ENCODE measurements around the gene LIME1.

DNA sequence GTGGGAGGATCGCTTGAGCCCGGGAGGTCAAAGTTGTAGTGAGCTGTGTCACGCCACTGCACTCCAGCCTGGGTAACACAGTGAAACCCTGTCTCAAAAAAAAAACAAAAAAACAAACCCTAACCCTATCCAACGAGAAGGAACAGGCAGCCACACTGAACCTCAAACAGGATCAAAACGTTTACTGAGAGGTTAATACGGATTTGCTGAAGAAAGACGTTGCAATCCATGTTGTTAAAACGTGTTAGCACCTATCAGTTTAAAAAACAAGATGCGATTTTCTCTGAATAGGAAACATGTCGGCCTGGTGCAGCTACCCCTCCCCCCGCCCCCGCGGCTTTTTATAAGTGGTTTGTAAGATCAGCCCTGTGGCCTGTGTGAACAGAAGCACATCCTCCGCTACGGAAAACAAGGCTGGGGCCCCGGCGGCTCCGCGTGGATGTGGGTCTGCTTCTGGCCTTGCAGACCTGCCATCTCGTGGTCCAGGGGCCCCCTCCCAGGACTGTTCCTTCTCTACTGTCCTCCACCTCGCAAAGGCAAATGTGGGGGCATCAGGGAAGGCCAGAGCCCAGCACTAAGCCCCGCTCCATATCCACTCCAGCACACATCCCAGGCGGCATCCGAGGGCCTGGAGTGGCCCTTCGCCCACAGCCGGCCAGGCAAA is 14.5 kb downstream of the LIME1 start:
- TF ChIP-seq, protein P1, sequence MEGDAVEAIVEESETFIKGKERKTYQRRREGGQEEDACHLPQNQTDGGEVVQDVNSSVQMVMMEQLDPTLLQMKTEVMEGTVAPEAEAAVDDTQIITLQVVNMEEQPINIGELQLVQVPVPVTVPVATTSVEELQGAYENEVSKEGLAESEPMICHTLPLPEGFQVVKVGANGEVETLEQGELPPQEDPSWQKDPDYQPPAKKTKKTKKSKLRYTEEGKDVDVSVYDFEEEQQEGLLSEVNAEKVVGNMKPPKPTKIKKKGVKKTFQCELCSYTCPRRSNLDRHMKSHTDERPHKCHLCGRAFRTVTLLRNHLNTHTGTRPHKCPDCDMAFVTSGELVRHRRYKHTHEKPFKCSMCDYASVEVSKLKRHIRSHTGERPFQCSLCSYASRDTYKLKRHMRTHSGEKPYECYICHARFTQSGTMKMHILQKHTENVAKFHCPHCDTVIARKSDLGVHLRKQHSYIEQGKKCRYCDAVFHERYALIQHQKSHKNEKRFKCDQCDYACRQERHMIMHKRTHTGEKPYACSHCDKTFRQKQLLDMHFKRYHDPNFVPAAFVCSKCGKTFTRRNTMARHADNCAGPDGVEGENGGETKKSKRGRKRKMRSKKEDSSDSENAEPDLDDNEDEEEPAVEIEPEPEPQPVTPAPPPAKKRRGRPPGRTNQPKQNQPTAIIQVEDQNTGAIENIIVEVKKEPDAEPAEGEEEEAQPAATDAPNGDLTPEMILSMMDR (IDR thresholded peaks at IDR 0.05) = no peak
- TF ChIP-seq POLR2AphosphoS5 (IDR thresholded peaks at IDR 0.05; ENCODE audit: insufficient read depth in 1 of 2, low read depth in 1 of 2) (peak in 1 of 2 donors; percentile 12), POLR2A (IDR thresholded peaks at IDR 0.05) (no peak)

Measured in vagina (tissue), 2 donors.